NT2/D1 (cell line): ENCODE results near the gene ANKRD50.
A peak's percentile ranks its signal among the peaks of the same experiment; 100 is the strongest.

Experiments used
- DNase-seq: peaks from one replicate; pipeline ENCODE4 v3.0.0-alpha.2; 2011; ENCODE audit warnings: low read depth, low spot score
- H3K27me3 ChIP-seq: 2 replicates; pipeline ENCODE4 v1.6.0; 2011; ENCODE audit warnings: mild to moderate bottlenecking; ENCODE audit not compliant: insufficient read length, insufficient read depth
- H3K36me3 ChIP-seq: 2 replicates; pipeline ENCODE4 v1.6.1; 2011; ENCODE audit warnings: mild to moderate bottlenecking, low read length, mixed read lengths; ENCODE audit not compliant: insufficient read depth, insufficient read length
- H3K4me1 ChIP-seq: 2 replicates; pipeline ENCODE4 v1.5.1; 2011; ENCODE audit not compliant: insufficient read depth, insufficient read length
- H3K4me3 ChIP-seq: 2 replicates; pipeline ENCODE4 v1.5.1; 2011; ENCODE audit warnings: low read depth; ENCODE audit not compliant: insufficient read length
- H3K9ac ChIP-seq: 2 replicates; pipeline ENCODE4 v1.6.0; 2011; ENCODE audit warnings: low read depth; ENCODE audit not compliant: insufficient read length
- H3K9me3 ChIP-seq: 2 replicates; pipeline ENCODE4 v1.5.1; 2011; ENCODE audit warnings: mild to moderate bottlenecking, low read length; ENCODE audit not compliant: insufficient read depth
- SUZ12 ChIP-seq: IDR thresholded peaks from 2 replicates; pipeline ENCODE4 v1.6.1; 2011; ENCODE audit not compliant: insufficient read length, insufficient read depth; ENCODE audit errors: extremely low read depth
- YY1 ChIP-seq: IDR thresholded peaks from 2 replicates; pipeline ENCODE4 v1.6.1; 2011; ENCODE audit not compliant: insufficient read length, insufficient read depth
- ZNF274 ChIP-seq: IDR thresholded peaks from 2 replicates; pipeline ENCODE4 v1.6.1; 2011; ENCODE audit warnings: mild to moderate bottlenecking, low read depth, low read length

Gene ANKRD50

DNA sequence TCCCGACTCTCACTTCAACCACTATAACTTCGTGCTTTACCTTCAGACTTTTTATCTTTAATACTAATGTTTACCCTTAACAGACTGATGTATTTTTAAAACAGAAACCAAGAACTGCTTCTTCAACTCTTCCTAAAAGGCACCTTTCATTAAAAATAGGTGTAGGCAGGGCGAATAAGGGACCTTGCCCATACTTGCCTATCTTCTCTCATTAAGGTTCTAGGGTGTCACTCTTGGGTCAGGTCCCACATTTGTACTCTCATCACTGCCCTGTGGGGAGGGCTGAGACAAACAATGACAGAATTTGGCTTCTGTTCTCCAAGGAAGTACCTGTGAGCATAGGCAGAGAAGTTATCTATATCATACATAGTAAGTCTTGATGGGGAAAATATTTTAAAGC lies 69.7 kb downstream of the ANKRD50 start:
- Histone ChIP-seq H3K4me1 (no peaks in the 10 kb centered on the region), H3K36me3 (no peaks in the 10 kb centered on the region), H3K4me3 (no peak overlapping the region), H3K9me3 (no peaks in the 10 kb centered on the region), H3K9ac (no peak overlapping the region), H3K27me3 (no peaks in the 10 kb centered on the region)
- TF ChIP-seq SUZ12 (no peak), YY1 (no peak), ZNF274 (no peak)
- no peak for DNase-seq

DNA sequence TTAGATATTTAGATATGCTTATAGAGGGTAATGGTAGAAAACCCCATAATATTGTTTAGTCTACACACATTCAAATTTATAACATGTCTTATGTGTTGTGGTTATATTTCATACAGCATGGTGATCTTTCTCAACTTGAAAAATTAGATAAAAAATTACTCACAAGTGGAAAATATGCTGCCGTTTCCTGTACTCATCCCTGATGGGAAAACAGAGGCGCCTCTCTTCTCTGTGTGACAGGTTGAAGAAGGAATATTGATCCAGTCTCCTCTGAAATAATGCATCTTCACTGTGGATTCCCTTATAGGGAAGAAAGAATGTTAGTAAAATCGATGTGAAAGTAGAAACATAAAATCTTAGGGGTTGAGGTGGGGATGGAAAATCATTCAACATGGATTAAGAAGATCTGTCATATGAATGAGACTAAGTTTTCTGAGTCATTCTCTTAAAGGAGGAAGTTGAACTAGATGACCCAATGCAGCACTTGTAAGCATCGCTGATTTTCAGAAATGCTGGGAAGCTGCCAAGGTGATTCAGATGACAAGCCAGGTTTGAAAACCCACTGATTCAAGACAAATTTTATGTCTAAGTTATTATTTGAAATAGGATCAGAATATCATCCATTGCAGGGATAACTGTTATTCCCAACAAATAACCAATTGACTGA lies 70.7 kb downstream of the ANKRD50 start:
- no peak overlapping the region for H3K9ac ChIP-seq
- H3K4me1 ChIP-seq, result no peaks in the 10 kb centered on the region
- H3K36me3 ChIP-seq, result no peaks in the 10 kb centered on the region
- DNase-seq, result no peak
- no peaks in the 10 kb centered on the region; the same call in 1 of the 2 replicates for H3K9me3 ChIP-seq
- no peaks in the 10 kb centered on the region for H3K27me3 ChIP-seq
- H3K4me3 ChIP-seq, result no peak overlapping the region
- no peak for TF ChIP-seq YY1
- TF ChIP-seq ZNF274, result no peak
- TF ChIP-seq SUZ12, result no peak

DNA sequence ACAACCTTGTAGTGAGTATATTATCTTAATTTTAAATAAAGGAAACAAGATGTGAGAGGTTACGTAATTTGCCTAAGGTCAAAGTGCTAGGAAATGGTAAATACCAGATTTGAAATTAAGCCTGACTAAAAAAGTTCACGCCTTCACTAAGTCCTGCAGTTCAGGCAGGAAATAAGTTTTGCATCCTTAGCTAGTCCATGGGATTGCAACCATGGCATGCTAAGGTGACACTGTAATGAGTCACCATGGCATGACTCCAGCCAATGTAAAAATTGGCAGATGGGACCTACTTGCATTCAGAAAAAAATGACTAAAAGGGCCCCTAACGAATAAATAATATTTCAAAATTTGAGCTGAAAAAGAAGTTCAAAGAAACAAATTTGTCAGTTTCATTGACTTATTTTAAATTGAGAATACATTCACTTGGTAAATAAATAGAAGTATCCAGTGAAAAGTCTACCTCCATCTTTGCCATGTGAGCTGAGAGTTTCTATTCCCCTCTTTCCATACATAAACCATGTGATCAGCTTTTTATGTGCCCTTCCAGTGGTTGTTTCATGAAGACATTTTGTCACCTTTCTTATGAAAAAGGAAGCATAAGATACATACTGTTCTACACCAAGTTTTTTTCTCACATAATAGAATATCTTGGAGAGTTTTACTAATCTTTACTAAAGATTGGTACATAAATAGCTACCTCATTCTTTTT lies 72.4 kb downstream of the ANKRD50 start:
- H3K27me3 ChIP-seq, result no peaks in the 10 kb centered on the region
- TF ChIP-seq YY1, result no peak
- no peak for TF ChIP-seq SUZ12
- no peak for TF ChIP-seq ZNF274
- H3K9me3 ChIP-seq, result no peaks in the 10 kb centered on the region; the same call in 1 of the 2 replicates
- H3K4me1 ChIP-seq, result no peaks in the 10 kb centered on the region
- DNase-seq, result no peak
- H3K36me3 ChIP-seq, result no peaks in the 10 kb centered on the region
- no peak overlapping the region for H3K4me3 ChIP-seq
- no peak overlapping the region for H3K9ac ChIP-seq

GRCh38 chr4:124637321-124637720 lies 75.2 kb downstream of the ANKRD50 start:
- no peak overlapping the region for H3K4me3 ChIP-seq
- TF ChIP-seq ZNF274 (no peak), SUZ12 (no peak), YY1 (no peak)
- H3K36me3 ChIP-seq, result no peaks in the 10 kb centered on the region
- no peak for DNase-seq
- no peaks in the 10 kb centered on the region for H3K4me1 ChIP-seq
- no peaks in the 10 kb centered on the region; the same call in 1 of the 2 replicates for H3K9me3 ChIP-seq
- no peak overlapping the region for H3K9ac ChIP-seq
- no peaks in the 10 kb centered on the region for H3K27me3 ChIP-seq

GRCh38 chr4:124636788-124637187 lies 75.7 kb downstream of the ANKRD50 start:
- Histone ChIP-seq H3K9me3 (no peaks in the 10 kb centered on the region; the same call in 1 of the 2 replicates), H3K36me3 (no peaks in the 10 kb centered on the region), H3K9ac (no peak overlapping the region), H3K4me3 (no peak overlapping the region), H3K4me1 (no peaks in the 10 kb centered on the region), H3K27me3 (no peaks in the 10 kb centered on the region)
- DNase-seq, result peak; percentile 47
- TF ChIP-seq YY1 (no peak), ZNF274 (no peak), SUZ12 (no peak)

DNA sequence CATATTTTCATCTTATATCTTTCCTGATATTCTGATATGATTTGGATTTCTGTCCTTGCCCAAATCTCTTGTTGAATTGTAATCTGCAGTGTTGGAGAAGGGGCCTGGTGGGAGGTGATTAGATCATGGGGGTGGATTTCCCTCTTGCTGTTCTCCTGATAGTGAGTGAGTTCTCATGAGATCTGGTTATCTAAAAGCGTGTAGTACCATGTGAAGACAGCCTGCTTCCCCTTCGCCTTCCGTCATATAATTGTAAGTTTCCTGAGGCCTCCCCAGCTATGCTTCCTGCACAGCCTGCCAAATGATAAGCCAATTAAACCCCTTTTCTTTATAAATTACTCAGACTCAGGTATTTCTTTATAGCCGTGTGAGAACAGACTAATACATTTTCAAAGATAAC lies 77.2 kb downstream of the ANKRD50 start:
- Histone ChIP-seq H3K4me1 (no peaks in the 10 kb centered on the region), H3K4me3 (no peak overlapping the region), H3K27me3 (no peaks in the 10 kb centered on the region), H3K9me3 (no peaks in the 10 kb centered on the region; the same call in 1 of the 2 replicates), H3K9ac (no peak overlapping the region), H3K36me3 (no peaks in the 10 kb centered on the region)
- no peak for TF ChIP-seq SUZ12
- no peak for TF ChIP-seq ZNF274
- no peak for TF ChIP-seq YY1
- no peak for DNase-seq

DNA sequence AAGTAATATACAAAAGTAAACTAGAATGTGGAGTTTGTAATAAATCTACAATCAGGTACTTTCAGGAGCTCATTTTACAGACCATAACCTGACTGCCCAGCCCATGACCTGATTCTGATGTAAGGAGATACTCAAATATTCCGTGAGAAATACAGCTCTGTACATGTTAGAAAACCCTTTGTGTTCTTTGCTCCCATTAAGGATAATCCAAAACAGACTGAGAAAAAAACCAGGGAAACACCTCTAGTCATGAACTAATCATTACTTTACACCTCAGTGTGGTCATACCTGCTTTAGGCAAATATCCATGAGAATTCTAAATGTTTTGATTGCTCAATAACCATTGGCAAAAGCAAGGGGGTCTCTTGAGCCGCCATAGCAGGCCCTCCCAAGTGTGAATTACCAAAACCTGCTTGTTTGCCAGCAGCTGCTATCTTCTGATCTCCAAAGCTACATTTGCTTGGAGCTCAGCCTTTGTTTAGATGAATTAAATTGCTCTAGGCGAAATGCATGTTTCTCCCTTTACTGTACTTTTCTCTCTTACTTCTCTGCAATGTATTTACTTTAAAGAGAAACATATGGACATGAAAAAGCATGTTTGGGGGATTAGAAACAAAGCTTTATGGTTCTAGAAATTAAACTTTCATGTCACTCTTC lies 79.1 kb downstream of the ANKRD50 start:
- Histone ChIP-seq H3K4me3 (no peak overlapping the region), H3K9me3 (no peaks in the 10 kb centered on the region; the same call in 1 of the 2 replicates), H3K9ac (no peak overlapping the region), H3K27me3 (no peaks in the 10 kb centered on the region), H3K4me1 (no peaks in the 10 kb centered on the region), H3K36me3 (no peaks in the 10 kb centered on the region)
- TF ChIP-seq ZNF274 (no peak), YY1 (no peak), SUZ12 (no peak)
- no peak for DNase-seq
